ENCODE measurements around the gene PIEZO2.
"Not testable (repeated sequence)": the region's sequence is repeated elsewhere in the genome, so short reads cannot be mapped to it uniquely, and the experiment has no call there.

The PIEZO2 gene

DNA sequence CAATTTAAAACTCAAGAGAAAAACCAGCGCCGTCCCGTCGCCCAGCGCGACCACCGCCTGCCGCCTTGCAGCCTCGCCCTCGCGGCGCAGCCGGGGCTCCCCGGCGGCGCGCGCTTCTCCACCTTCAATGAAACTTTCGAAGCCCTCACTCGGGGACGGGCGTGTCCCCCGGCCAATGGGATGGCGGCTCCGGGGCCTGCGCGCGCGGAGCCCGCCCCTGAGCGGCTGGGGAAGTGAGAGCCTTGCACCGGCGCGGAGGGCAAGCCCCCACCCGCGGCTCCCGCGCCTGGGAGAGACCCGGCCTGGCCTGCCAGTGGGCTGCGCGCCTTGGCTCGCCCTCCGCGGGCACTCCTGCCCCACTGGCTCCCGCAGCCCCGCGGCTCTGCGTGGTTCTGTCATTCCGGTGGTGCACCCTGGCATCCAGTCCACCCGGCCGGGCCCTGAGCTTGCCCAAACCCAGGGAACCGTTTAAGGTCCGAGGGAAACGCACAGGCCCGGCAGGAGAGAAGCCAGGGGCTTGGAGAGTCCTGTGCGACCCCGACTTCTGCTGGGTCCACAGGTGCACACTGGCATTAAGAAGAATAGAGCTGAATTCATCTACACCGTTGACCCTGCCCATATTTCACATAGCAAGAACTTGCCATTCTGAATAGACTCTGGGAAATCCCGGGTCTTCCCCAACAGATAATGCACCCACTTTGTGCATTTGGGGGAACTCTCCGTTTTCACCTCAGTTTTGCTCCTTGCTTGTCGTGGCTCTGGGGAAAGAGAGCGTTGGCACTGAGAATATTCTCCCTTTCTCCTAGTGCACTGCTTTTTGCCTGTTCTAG, at the start of gene PIEZO2:
Gene PIEZO2, minus strand, starts transcription at position 129 of the 830 bp plus-strand sequence. CDS start 981 bp downstream, outside the sequence.
- no peak for DNase-seq (ENCODE audit: low read depth, low spot score)

DNA sequence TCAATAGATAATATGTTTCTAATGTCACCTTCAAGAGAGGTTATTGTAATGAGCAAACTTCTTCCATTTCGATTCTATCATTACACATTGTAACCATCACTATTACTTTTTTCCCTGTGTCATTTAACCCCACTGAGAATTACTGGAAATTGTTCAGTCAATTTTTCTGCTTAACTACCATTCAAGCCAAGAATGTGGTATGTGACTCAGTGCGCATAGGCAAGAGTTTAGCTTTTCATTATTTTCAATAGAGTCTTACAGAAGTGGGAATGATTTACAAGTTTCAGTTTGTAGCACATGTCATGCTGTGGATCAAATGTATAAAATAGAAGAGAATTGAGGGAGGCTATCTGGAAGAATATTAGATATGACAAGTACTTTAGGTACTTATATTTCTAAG, 34.3 kb upstream of the PIEZO2 start:
- DNase-seq (ENCODE audit: low read depth, low spot score) = no peak

DNA sequence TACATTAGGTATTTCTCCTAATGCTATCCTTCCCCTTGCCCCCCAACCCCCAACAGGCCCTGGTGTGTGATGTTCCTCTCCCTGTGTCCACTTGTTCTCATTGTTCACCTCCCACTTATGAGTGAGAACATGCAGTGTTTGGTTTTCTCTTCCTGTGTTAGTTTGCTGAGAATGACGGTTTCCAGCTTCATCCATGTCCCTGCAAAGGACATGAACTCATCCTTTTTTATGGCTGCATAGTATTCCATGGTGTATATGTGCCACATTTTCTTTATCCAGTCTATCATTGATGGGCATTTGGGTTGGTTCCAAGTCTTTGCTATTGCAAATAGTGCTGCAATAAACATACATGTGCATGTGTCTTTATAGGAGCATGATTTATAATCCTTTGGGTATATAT, 32.3 kb upstream of the PIEZO2 start:
- DNase-seq (ENCODE audit: low read depth, low spot score) = not testable (repeated sequence)

DNA sequence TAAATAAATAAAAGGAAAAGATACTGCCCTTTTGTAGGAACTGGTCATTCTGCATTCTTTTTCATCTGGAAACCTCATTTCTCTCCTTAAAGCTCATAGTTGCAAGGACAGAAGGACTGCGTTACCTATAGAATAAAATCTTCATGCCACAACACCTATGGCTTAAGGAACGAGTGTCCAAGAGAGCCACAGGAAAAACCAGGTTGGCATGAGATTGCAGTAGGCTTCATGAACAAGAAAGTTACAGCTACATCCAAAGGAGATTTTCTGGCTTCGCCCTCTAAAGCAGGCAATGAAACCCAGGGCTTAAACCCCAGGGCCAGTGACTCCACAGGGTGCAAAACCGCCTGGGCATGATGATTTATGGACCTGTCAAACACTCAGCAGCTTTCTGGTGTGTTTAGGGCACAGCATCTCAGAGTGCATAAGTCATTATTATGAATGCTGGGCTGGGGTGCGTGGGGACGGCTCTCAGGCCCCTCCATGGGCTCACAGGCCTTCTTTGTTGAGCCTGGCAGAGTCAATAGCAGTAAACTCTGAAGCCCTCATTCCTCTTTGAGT, 30.7 kb upstream of the PIEZO2 start:
- DNase-seq (ENCODE audit: low read depth, low spot score) = no peak

DNA sequence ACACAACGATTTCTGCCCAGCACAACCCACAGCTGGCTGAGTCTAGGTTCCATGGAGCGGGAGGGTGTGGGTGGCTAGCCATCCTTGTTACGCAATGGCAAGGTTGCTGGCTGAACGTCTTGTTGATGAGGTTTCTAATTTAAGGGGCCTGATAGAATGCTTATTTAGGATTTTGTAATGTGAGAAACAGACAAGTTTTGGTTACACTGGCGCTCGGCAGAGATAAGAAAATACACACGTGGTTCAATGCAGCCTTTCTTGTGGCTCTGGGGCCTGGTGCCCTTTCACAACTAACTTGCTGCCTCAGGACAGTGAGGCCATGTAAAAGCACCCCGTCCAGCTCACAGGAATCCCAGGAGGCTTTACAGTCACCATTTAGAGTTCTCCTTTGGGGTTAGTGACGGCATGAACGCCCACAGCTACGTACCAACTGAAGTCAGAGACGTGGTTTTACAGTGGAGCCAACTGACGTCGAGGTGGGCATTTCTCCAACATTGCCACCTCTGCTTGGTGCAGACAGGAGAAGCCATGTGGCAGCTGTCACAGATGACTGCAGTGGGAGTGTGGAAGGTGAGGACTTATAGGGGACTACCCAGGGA, 29.7 kb upstream of the PIEZO2 start:
- DNase-seq (ENCODE audit: low read depth, low spot score) = no peak

DNA sequence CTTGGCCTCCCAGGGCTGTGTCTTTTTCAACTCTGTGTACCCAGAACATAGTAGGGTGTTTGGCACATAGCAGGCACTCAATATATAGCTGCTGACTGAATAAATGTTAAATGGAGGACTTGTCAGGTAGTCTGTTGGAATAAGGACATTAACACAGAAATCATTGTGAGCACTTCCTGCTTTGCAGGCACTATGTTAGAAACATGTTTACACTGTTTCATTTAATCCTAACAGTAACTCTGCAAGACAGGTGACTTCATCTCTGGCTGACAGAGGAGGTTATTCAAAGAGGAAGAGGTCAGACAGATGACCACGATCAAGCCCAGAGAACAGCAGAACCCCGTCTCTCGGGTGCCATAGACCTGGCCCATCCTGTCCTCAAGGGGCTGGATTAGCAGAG, 28.0 kb upstream of the PIEZO2 start:
- no peak for DNase-seq (ENCODE audit: low read depth, low spot score)

DNA sequence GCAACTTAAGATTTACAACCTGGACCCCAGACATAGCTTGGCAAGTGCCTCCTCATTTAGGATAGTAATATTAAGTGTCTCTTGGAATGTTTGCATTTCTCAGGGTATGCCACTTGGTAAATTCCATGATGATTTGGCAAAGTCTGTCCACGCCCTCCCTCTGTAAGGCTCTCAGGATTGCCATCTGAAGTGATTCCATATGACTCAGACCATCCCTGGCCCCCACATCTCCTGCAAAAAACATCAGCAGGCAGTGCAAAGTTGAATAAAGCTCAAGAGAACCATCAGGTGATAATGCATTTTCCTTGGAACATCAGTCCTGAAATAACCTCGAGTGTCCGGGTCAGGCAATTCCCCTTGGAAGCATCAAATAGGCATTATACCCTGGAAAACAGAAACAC, 27.1 kb upstream of the PIEZO2 start:
- no peak for DNase-seq (ENCODE audit: low read depth, low spot score)

DNA sequence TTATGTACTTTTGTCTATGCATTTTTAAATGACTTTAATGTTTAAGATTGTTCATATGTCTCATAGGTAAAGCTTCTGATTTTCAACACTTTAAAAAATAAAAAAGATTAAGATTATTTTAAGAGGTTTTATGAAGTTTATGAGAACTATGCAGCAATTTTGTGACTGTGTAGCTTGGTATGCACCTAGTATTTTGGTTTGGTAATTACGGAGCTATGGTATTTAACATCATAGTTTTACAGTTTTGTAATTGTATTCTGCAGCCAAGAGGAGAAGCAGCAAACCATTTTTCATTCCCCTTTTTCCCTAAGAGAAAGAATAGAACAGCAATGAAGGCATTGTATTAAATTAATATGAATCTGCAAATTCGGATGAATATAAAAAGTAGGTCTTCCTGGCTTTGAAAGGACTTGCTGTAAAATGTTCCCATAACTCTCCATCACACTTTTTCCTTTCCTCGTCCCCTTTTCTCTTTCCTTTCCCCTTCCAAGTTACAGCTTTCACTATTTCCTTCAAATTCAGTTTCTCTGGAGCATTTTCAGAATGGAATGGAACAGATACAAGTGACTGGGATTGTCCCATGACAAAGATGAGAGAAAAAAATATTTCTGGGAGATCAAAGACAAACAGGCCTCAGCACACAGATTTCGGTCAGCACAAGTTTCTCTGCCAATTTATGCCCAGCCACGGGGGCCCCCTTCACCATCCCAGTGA, 26.1 kb upstream of the PIEZO2 start:
- DNase-seq (ENCODE audit: low read depth, low spot score) = no peak

DNA sequence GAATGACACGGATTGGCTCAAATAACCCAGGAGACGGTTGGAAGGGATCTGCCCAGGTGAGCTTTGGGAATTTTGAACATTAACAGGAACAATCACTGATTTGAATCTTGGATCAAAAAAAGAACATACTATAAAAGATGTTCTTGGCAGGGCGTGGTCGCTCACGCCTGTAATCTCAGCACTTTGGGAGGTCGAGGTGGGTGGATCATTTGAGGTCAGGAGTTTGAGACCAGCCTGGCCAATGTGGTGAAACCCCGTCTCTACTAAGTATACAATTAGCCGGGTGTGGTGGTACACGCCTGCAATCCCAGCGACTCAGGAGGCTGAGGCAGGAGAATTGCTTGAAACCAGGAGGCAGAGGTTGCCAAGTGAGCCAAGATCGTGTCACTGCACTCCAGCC, 24.8 kb upstream of the PIEZO2 start:
- DNase-seq (ENCODE audit: low read depth, low spot score) = not testable (repeated sequence)

DNA sequence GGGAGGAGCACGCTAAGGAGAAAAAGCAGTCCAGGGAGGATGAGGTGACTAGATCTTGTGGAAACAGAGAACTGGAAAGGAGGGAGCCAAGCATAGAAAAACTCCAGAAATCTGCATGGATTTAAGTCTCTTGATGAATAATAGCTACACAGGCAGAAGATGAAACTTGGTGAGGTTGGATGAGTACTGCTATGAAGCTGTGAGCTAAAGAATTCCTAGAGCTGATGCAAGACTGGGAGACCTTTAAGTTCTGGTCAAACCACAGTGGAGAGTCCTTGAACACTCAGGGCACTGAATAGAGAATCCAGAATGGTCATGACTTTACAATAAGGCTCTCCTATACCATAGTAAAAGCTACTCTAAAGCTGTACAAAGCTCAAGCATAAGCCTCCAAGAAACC, 18.4 kb upstream of the PIEZO2 start:
- no peak for DNase-seq (ENCODE audit: low read depth, low spot score)

DNA sequence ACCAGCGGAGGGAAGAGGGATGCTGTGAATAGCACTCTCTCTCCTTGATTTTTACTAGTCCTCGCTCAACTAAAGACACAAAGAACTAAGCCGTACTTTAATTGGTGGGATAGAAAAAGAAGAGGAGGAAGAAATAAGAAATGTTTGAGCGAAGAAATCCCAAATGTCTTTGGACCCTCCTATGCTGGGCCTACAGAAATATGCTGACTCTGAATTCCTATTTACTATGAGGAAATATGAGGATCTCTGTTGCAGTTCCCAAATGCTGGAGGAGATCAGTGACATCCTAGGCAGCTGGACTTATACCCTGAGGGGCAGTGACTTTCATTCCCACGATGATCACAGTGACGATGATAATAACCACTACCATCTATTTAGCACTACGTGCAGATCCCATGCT, 16.6 kb upstream of the PIEZO2 start:
- DNase-seq (ENCODE audit: low read depth, low spot score) = no peak

DNA sequence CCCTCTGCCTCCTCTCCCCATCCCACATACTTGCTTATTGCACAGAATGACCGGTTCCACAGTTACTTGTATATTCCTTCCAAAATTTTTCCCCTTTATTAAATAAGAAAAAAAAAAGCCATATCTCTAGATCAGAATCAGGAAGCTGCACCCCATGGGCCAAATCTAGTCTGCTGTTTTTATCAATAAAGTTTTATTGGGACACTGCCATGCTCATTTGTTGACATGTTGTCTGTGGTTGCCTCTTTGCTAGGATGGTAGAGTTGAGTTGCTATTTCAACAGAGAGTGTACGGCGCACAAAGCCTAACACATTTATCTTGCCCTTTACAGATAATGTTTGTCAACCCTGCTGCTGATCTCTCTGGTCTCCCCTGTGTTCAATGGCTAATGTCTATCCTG, 15.8 kb upstream of the PIEZO2 start:
- DNase-seq (ENCODE audit: low read depth, low spot score) = no peak

DNA sequence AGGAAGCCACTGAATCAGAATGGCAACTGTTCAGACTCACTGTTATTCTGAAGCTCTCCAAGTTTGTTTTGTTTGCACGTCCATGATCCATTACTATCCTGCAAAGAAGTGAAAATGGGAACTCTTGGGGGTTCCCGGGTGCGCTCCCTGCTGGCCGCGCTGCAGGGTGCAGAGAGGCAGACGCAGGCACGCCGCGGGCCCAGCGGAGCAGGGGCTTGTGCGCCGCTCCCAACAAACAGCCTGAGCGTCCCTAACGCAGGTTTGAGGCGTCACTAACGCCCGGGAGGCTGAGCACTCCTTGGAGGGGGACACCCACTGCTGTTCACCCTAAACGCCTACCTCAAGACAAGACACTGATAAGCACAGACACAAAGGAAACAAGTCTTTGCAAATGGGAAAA, 14.3 kb upstream of the PIEZO2 start:
- no peak for DNase-seq (ENCODE audit: low read depth, low spot score)

DNA sequence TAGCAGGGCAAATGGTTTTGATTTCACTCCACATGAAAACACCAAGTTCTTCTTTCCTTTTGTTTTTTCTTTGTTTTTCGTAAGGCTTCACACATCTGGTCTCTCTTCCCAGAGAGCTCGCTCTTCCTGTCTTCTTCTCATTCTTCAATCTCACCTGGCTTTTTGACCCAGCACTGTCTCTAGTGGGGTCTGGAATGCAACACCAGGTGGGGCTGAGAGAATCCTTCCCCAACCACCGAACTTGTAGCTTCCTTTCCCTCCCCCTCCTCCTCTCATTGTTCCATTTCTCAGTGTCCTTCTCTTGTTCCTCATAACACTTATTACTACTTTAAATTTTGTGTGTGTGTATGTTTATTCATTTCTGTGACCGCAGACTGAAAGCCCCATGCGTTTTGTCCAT, 13.5 kb upstream of the PIEZO2 start:
- DNase-seq (ENCODE audit: low read depth, low spot score) = no peak

DNA sequence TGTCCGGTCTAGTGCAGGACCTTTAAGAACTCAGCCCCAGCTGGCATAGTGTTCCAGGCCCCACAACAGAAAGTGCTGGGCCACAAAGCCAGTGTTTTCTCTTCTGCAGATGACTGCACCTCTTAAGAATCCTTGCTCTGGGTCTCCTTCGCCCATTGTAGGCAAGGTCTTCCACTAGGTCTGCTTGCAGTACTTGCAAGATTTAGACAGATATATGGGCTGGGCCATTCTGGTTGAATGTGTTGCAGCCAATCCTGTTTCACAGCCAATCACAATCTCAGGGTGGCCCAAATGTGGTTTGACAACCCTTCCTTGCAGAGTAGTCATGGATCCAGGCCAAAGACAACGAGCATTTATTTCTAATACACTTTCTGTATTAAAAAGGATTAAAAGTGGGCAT, 13.1 kb upstream of the PIEZO2 start:
- no peak for DNase-seq (ENCODE audit: low read depth, low spot score)

DNA sequence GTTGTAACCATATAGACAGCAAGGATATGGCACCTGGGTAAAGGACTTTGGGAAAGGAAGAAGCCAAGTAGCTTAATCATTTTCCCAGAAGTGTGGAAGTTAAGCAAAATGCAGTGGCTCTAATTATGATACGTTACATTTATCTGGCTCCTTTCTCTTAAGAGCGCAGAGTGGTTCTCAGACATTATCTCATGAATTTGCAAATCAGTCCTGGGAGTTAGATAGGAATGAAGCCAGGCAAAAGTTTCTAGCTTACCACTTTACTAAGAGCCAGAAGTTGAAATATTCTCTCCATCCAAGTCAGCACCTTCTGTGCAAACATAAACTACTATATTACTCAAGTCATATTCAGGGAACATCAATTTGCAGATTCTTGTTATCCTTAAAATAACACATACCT, 10.9 kb upstream of the PIEZO2 start:
- DNase-seq (ENCODE audit: low read depth, low spot score) = no peak

DNA sequence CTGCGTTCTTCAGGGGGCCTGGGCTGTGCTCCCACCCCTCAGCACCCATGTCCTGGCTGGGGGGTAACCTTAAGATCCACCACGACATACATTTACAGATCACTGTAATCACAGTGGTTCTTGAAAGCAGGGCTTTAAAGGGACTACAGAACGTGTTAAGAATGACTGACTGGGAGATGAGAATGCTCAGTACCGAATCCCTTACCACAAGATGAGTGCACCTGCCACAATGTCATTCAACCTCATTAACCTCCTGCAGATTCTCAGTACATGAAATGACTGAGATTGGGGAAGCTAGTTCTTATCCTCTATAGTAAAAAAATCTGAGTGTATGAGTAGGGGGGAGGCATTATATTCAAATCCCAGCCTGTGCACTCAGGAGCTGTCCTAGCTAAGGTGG, 10.5 kb upstream of the PIEZO2 start:
- DNase-seq (ENCODE audit: low read depth, low spot score) = no peak

DNA sequence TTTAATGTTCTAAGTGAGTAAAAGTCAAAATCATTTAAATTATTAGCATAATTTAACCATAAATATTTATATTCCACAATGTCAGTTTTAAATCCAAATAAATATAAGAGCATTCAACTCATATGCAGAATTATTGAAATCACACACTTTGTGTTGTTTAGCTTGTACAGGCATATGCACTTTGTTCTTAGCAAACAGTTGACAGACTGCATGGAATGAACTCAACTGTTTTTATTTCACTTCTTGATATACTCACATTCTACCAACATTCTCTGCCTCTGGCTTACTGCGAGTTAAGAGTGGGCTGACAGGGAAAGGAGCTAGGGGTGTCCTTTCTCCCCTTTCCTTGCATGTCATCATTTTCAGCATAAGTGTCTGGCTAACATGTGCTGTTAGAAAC, 7.6 kb upstream of the PIEZO2 start:
- no peak for DNase-seq (ENCODE audit: low read depth, low spot score)

DNA sequence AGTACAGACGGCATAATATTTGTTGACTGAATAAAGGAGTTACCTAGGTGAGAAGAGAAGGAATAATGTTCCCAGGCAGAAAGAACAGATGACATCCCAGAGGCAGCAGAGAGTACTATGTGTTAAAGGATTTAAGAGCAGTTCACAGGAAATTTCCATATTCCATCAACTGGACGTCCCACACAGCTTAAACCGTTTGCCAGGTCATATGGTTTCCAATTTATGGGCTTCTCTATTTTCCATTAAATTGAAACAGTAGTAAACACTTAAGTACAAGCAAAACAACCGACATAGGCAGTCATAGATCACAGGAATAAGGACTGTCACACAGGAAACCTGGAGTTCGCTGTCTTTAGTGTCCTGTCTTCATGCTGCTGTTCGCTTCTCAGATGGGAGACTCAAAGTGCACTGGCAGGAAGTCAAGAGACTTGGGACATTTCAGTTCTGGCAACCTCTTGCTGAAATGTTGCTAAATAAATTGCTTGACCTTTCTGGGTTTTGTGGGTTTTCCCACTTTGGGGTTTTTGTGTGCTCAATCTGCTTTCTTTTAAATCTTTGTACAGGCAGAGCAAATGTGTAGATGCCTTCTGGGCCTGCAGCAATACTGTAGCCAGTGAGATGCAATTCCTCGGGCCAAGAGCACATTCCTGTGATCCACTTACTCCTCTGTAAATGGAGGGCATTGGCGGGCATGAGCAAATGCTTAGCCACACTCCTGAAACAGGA, 5.8 kb upstream of the PIEZO2 start:
- no peak for DNase-seq (ENCODE audit: low read depth, low spot score)

DNA sequence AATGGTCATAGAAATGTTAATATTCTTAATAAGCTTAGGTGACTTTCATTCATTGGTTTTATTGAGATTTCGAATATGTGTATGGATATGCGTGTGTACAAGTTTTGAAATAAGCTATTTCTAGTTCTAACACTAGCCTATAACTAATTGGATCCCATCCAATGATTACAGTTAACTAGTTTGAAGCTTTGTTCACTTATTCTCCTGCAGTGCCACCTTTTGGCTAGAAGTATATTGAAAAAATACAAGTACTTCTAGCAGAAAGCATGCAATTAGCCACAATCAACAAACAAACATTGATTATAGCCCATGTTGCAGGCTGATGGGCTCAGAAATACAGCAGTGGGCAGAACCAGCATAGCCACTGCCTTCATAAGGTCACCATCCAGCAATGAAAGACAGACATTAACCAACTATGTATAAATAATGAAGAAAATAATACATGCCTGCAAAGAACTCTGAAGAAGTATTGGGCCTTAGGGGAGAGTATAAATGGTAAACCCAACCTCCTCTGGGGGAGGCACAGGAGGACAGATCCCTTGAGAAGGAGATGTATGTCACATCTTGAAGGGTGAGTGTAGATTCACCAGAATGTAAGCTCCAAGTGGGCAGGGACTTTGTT, 5.1 kb upstream of the PIEZO2 start:
- no peak for DNase-seq (ENCODE audit: low read depth, low spot score)

DNA sequence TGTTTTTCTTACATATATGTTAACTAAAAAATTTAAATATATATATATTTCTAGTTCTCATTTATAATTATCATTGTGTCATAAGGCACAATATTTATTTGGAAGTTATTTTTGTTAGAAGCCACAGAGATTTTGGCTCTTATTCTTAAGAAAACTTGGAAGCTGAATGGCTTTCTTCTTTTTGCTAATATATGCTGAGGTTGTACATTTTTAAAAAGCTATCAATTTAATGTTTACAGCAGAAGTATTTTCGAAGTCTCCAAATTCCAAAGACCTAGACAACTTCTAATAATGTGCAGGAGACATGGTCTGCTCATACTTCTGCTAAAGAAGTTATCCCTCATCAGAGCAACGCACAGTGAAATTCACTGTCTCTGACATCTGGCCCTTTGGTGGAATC, 3.7 kb upstream of the PIEZO2 start:
- no peak for DNase-seq (ENCODE audit: low read depth, low spot score)

DNA sequence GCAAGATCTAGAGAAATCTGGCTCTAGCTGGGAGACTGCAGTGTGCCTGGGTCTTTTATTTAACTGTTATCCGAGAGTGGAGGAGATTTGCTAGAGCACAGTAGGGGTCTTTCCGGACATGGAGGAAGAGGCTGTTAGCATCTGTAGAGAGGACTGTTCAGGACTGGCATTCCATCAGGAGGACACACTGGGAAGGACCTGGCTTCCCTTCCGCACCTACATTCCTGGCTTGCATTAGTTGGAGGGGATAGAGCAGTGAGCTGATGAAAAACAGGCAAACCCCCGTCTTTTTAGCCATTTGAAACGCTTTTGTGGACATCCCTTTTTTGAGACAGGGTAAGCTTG, 874 bp upstream of the PIEZO2 start:
- DNase-seq (ENCODE audit: low read depth, low spot score) = no peak

Data from activated naive CD8-positive, alpha-beta T cell treated with anti-CD3 and anti-CD28 coated beads, Interleukin-2, amount 50 U/mL, for 16 hours (primary cell).